Midbrain (tissue), 1 donor: Measurements from ENCODE around the gene ANKRD13B.

ENCODE experiments used
- DNase-seq: peaks from one replicate; lab custom pipeline; 2025; lab: John Stamatoyannopoulos, UW

The ANKRD13B gene

DNA sequence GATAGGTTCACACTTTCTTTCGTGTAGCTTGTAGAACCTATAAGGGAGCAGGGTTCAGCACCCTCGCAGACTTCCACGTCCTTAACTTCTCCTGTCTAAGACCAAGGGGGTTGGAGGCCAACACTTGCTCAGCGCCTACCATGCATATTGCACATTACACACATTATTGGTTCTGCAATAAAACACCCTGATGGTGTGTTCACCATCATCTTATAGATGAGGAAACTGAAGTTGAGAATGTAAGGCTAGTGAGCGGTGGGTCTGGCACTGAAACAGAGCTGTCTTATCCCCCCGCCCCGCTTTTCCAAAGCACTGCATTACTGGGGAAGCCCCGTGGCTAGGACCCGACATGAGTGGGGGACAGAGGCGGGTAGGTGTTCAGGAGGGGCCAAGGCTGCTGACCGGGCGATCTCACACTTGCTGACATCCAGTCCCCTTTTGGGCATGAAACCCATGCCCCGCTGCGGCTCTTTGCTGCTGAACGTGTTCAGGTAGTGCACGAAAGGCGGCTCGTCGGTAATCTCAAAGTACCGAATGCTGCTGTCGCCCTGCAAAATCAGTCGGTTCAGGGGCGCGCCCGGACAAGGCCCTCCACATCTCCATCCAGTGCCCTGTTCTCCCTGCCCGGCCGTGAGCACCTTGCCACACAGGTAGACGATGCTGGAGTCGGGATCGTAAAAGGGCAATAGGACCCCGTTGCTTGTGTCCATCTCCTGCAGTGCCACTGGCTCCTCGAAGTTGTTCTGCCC lies 23.5 kb downstream of the ANKRD13B start:
- no peak for DNase-seq

DNA sequence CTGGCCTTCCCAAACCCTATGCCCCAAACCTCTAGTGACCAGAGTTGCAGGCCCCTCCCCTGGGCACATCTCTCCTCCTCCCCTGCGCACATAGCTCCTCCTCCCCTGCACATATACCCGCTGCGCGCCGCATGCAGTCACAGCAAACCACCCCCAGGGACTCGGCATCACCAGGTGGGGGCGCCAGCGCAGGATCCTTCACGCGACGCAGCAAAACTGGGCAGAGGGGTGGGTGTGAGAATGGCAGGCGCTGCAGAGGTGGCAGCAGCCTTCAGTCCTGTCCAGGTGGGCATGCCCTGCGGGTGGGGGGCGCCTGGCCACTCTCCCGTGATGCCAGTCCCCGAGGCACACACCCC lies 24.2 kb downstream of the ANKRD13B start:
- peak; percentile 82 for DNase-seq

DNA sequence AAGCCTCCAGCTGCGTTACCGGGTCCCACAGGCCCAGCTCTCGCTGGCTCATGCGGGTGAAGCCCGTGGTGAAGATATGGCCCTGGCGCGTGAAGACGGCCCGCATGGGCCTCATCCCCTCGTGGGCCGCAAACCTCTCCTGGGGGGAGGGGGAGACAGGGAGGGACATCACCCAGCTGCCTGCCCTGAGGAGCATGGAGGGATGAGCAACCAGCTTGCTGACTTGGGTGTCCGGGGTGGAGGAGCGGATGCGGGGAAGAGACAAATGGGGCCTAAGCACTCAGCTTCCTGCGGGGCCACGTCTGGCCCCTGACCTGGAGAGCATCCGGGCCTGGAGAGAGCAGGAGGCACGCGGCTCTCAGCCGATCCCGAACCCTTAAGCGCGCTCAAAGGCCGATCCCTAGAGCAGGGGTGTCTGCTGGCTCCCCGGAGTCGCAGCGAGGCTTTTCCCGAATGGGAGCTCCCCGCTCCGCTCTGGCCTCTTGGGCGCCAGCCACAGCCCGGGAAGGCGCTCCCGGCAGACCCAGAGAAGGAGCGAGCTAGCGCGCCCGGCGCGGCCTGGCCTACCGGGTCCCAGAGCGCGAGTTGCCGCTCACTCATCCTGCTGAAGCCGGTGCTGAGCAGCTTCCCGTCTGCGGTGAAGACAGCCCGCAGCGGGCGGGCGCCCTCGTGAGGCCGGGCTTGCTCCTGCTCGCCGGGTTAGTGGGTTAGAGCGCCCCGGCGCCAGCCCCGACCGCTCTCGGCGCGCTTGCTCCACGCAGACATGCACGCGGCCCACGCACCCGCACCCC lies 24.7 kb downstream of the ANKRD13B start:
- DNase-seq: peak; percentile 73

DNA sequence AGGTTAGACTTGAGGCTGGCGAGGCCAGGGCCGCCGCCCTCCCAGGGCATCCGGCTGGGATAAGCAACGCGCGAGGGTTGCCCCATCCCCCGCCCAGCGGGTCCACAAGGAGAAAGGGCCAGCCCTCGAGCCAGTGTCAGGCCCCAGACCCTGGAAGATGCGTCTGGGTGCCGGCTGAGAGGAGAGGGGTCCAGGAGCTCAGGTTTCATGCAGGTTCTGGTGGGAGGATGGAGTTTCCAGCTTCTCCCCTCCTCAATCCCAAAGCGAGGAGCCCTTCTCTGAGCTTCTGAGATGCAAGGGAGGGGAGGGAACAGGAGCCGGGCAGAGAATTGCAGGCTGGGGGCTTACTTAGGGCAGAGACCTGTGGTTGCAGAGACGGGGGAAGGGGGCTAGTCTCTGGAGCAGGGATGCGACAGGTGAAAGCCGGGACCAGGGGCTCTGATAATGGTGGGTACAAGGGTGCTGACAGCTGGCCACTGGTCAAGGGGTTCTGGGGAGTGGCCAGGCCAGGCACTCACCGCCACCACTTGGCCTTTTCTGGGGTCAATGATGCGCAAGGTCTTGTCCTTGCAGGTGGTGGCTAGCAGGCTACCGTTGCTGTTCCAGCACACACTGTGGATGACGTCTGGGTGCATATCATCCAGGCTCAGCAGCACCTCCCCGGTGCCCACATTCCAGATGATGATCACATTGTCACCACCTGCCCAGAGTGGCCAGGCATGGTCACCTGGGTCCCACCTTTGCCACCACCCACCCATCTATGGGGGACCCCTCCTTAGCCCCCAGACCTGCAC lies 25.5 kb downstream of the ANKRD13B start:
- no peak for DNase-seq

DNA sequence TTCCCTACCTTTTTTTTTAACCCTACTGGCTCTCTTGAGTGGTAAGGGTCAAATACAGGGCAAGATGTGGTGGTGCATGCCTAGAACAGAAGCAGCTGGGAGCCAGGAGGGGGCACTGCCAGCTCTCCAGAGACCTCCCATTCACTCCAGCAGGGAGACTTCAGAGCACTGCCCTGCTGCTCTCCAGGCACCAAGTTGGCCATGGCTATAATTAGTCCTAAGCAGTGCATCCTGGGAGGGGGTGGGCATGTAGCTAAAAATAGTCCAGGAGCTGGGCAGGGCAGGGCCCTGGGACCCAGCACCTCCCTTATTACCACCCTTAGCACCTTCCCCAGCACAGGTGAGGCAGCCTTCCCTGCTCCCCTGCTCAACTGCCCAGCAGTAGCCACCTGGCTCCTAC lies 26.3 kb downstream of the ANKRD13B start:
- DNase-seq: no peak

DNA sequence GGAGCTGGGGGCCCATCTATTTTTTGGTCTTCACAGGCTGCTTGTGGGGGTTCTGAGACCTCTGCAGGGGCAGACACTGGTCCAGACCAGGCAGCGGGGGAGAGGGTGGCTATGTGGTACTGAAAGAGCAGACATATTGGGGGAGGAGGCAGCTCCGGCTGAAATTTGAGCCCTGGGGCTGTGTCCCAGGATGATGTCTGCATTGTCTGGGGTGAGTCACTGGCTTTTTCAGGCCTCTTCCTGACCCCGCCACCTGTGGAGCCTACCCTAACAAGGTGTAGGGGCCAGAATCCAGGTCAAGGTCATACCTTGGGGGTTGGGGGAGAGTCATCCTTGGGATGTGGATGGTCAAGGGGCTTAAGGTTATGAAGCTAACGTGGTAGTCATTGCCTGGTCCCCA lies 27.3 kb downstream of the ANKRD13B start:
- no peak for DNase-seq

DNA sequence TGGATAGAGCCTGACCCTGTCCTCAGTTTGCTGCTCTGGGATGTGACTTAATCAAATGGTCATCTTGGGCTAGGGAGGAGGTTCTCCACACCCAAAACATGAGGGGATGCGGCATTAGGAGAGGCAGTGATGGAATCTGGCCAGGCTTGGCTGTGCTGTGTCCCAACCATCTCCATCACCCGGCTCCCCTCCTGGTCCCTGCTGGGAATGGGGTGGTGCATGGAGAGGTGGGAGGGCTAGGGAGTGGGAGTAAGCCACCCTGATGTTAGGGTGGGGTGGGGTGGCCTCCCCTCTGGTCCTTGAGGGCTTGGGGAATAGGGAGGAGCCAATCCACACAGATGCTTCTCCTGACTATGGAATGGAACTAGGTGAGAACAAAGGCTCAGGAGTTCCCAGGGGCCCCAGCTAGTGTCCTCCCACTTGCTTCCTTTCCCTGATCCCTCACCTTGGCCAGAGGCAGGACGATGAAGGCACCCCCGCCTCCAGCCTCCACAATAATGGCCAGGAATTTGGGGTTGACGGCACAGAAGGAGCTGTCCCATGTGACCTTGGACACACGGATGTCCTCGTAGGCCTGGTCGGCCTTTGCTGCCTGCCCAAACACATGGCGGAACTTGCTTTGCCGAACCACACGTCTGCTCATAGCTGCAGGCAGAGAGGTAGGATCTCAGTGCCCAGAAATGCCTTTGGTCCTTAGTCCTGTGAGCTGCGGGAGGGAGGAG lies 28.0 kb downstream of the ANKRD13B start:
- no peak for DNase-seq

DNA sequence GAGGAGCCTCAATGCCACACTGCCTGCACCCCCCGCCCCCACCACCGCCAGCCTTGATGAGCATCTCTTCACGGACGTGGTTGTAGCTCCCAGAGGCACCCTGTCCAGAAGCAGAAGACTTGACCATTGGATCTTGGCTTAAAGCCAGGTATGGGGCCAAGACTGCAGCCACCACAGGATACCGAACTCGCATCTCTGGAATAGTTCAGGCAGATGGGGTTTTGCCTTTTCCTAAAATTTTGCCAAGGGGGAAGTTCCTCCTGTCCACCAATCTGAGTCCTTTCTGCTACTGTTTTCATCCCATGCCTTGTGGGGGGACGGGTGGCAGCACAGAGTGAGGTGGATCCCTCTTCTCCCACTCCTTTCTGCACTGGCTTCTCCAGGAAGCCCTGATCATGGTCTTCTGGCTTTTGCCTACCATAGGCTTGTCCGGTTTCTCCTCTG lies 28.8 kb downstream of the ANKRD13B start:
- no peak for DNase-seq

DNA sequence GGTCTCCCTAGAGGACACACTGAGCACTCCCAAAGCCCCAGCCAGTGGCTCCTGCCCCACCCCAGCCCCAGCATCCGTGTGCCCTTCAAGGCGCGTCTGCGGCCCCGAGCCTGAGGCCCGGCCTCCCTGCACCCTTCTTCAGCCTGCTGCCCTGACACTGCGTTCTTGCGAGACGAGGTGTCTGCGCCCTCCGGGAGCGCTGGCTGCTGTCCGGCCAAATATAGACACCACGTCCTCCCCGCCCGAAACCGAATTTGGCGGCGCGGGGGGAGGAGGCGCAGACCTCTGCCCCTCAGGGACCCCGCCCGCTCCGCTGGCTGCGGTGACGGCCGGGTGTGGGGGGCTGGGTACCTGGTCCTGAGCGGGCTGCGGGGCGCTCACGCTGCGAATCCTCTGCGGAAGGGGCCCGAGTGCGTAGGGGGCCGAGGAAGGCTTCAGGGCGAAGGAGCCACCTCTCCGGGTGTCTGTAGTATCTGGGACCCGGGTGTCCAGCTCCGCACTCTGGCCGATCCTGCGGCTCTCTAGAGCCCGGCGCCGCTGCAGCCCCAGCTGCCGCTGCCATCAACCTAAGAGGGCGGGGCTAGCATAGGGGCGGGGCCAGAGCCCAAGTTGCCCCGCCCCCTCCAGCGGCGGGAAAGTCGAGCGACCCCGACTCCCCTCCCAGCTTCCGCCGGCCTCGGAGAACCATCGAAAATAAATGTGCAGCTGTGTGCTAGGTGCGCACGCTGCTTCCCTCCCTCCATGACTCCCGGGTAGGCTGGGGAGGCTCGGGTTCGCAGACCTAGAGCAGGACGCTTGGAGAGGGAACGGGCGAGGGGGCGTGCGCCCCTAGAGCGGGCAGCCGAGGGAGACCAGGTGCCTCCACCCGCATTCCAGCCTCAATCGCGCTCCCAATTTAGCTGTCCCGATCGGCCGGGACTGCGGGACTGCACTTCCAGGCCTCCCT lies 29.7 kb downstream of the ANKRD13B start, which contains the start of gene CORO6:
CORO6 (minus strand) TSS at position 576 of the 946 bp plus-strand sequence. CDS start 1,491 bp downstream, outside the sequence.
- DNase-seq: peak; percentile 72

DNA sequence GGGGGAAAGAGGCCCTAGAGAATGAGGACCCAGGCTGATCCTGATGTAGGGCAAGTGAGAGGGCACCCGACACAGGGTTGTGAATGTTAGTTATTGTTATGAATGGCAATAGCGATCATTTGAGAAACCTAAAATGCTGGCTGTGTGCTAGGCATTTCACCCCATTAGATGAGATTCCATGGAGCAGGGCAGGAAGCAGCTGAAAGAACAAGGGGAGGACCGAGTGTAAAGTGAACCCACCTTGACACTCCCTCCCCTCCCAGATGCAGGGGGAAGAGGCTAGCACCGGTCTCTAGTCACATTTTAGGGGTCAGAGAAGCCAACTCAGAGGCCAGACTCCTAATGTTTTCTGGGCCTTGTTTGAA lies 30.3 kb downstream of the ANKRD13B start:
- DNase-seq: no peak

DNA sequence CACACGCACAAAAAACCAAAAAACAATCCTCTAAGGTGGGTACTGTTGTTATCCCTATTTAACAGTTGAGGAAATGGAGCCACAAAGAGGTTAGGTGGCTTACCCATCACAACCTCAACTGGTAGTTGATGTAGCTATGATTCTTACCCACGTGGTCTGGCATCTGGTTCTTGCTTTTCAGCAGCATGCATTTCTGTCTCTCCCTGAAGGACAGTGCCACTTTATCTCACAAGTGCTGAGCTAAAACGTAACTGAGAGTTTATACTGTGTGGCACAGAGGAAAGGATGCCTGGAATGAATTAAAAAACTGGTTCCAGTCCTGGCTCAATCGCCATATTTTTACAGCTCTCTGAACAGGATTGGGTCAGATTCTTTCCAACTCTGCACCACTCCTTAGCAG lies 31.7 kb downstream of the ANKRD13B start:
- DNase-seq: no peak

DNA sequence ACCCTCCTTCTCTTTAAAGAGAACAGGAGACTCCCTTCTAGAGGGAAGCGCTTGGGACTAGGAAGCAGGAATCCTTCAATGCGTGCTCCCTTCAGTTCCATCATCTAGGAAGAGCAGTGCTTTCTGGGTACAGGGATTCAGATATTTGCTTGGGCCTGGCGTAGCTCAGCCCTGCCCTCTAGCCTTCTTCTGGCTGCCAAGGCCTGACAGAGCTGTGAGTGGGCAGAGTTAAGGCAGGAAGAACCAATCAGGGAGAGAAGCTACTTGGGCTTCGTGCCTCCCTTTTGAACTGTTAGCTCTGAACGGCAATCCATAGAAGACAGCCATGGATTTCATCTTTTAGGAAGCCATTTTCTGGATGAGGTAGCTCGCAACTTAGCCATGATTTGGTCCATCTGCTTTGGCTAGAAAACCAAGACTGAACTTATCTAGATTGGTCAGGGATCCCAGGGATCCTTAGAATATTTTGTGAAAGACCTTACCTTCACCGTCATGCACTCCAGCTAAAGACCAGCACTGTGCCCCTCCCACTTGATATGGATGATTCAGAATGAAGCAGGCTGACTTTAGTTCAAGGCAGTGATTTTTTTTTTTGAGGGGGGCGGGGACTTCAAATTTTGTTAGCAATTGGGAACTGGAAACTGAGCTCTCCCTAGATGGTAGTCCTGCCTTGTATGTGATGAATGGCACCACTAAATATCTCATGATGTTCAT lies 32.3 kb downstream of the ANKRD13B start:
- peak; percentile 68 for DNase-seq

DNA sequence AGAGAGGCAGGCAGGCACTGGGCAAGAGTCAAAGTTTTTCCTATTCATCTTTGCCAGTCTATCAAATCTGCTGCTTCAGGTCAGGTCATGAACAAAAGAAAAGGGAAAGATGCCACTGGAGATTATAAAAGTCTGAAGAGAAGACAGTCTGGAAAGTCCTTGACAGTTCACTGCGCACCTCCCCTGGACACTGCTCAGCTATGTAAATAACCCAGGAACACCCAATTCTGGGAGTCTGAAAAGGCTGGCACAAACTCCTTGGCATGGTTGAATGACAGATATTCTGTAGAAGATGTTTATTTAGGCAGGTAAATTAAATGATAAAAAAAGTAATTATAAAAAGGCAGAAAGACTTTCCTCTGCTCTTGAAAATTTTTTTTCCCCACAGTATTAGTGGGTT lies 35.0 kb downstream of the ANKRD13B start:
- DNase-seq: no peak

DNA sequence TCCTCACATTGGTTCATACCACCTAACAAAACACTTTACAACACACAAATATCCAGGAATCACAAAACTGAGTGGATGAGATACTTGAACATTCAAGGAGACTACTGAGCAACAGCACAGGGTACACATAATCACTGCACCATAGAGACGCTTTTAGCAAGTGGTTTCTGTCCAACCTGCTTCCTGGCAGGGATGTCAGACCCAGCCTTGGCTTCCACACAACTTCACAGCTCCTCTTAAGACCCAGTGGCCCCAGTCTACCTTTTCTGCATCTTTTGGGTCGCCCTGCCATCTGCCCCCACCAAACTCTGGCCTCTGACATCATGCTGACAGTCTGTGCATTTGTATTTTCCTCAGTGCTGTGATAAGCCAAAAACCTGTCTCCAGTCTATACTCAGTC lies 35.7 kb downstream of the ANKRD13B start:
- DNase-seq: no peak

DNA sequence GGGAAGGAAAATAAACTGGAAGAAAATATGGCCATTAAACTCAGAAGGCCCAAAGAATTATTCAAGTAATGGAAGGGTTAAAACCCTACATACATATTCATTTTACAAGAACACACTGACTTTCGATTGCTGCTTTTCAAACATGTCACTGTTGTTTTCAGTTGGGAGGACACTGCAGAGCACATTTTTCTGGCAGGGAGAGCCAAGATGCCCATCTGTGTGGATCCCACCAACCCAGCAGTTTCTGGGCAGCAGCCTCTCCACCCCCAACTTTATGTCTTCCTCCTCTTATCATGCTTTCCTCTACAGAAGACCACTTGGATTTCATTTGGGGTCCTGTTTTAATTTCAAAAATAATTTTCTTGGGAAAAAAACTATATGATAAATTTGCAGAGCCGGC lies 36.9 kb downstream of the ANKRD13B start:
- no peak for DNase-seq

DNA sequence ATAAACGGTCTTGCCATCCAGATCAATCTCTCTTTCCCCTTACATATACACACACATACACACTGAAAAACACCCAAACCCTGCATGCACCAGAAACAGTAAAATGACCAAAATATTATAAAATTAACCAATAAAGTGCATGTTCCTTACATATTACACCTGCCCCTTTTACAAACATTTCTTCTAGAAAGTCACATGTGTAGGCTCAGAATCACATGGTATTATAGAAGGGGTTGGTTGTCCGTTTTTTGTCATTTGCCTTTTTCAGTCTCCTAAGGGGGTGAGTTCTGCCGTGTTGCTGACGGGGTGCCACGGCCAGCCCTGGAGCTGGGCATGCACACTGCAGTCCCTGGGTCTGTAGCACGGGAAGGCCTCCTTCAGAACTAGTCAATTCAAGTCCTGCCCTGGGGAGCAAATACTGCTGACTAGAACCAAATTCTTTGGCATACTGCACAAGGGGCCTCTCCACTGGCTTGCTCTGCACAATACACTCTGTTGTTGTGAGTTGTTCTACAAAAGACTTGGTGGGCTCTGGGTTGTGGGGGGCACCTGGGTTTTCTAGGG lies 37.8 kb downstream of the ANKRD13B start:
- DNase-seq: no peak

DNA sequence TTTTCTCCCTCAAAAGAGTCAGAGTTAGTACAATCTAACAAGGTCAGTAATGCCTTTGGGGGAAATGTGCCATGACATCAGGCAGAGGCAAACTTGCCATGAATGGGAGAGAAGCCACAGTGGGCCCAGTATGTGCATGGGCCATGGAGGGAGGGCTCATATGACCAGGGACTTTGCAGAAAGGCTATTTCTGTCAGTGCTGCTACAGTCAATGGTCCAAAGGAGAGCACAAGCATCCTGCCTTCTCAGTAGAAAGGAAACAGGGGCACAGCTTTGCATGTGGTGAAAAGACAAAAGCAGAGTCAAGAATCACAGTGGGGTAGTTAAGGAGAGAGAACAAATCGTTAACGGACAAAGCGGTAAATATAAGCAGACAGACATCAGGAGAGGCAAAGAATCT lies 41.0 kb downstream of the ANKRD13B start:
- DNase-seq: no peak

DNA sequence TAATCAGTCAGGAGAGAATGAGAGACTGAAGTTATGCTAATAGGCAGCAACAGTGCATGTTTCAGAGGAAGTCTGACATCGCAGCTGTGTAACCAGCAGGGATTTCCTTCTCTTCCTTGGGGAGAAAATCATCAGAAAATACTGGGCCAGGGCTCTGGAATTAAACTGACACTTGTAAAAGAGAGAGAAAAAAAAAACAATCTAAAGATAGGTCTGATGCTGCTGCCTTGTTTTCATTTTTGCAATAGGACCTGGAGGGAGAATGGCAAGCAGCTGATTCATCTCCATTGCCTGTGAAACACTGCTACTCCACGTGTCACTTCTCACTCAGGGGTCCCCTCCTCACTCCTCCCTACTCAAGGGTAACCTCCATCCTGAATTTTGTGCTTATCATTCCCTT lies 47.5 kb downstream of the ANKRD13B start:
- no peak for DNase-seq

DNA sequence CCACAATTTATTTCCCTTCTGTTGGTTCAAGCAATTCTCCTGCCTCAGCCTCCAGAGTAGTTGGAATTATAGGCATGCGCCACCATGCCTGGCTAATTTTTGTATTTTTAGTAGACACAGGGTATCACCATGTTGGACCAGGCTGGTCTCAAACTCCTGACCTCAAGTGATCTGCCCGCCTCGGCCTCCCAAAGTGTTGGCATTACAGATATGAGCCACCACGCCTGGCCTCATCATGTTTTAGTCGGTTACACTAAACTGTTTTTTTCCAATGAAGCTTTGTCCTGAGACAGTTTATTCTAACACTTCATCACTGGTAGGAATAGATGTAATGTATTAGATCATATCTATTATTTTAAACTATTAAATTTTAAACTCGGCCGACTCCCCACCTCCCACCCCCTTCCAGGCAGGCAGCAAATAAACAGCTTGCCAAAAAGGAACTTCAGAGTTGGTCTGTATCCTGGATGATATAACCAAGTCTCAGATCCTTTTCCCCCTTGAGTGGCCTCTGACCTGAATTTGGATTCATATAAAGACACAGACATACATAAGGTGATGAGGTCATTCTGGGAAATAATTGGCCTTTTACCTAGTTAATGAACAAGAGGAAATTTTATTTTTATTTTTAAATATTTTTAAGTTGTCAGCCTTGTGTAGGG lies 48.2 kb downstream of the ANKRD13B start:
- no peak for DNase-seq
